HG03108 (cell line): ENCODE data around the gene MYBPC2.
"Not testable (repeated sequence)": the region's sequence is repeated elsewhere in the genome, so short reads cannot be mapped to it uniquely, and the experiment has no call there.

Experiments
- ATAC-seq: cut with Tn5 transposase; IDR thresholded peaks from one replicate; pipeline ENCODE4 v1.9.1; 2021; ENCODE audit warnings: moderate library complexity; ENCODE audit not compliant: unreplicated experiment

The MYBPC2 gene

GRCh38 chr19:50427318-50427925 is 5.3 kb upstream of the MYBPC2 start:
- ATAC-seq = no peak

- no peak for ATAC-seq
Measured at GRCh38 chr19:50427997-50428425, 4.7 kb upstream of the MYBPC2 start.

GRCh38 chr19:50428772-50429463 is 3.8 kb upstream of the MYBPC2 start:
- no peak for ATAC-seq

GRCh38 chr19:50430888-50431342 is 1.8 kb upstream of the MYBPC2 start:
- no peak for ATAC-seq

DNA sequence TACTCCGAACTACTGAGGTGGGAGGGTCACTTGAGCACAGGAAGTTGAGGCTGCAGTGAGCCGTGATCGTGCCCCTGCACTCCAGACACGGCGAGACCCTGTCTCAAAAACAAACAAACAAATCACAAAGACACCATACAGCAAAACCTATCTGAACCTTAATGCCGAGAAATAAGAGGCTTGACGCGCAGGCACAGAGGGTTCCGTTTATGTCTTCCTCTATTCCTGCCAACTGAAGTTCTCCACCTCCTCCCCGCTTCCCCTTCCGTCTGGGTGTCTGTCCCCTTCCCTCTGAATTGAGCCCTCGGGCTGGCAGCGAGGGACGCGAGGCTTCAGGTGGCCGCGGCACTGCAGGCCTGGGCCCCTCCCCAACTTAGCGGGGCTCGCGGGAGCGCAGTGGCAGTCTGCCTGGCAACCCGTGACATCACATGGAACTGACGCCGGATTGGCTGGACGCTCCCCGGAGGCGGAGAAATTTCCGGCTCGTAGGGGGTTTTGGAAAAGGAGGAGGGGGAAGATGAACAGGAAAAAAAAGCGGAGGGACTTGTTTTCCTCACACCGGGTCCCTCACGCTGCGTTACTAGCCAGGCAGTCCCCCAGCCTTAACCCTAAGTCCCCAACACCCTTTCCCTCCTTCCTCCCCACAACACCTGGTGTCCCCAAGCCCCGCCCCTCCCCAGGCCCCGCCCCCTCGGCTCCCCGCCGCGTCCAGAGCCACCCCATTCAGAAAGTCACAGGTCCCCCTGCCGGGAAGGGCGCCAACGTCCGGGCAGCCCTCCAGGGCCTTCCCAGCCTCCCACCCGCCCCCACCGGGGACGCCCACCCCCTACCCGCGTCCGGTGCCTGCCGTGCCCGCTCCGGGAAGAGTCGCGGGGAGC is 1.1 kb upstream of the MYBPC2 start:
- peak; percentile 59 for ATAC-seq

- ATAC-seq = no peak
Measured at GRCh38 chr19:50433201-50434180, 799 bp downstream of the MYBPC2 start.

- ATAC-seq = no peak
Measured at GRCh38 chr19:50434525-50434924, 1.8 kb downstream of the MYBPC2 start.

- no peak for ATAC-seq
Measured at GRCh38 chr19:50435221-50435620, 2.5 kb downstream of the MYBPC2 start.

DNA sequence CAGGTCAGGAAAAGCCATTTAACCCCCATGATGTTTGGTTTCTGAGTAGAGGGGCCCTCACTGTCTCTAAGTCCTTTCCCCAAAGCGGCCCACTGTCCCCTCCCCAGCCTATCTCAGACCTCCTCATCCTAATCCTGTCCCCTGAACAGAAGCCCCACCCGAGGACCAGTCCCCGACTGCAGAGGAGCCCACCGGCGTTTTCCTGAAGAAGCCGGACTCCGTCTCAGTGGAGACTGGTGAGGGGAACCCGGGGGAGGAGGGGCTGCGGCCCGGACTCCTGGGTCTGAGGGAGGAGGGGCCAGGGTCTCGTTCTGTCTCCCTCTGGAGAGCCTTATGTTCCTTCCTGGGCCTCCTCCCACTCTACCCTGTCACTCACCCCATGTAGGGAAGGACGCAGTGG is 2.9 kb downstream of the MYBPC2 start:
- ATAC-seq = no peak

- ATAC-seq = no peak
Measured at GRCh38 chr19:50437862-50438449, 5.3 kb downstream of the MYBPC2 start.

- not testable (repeated sequence) for ATAC-seq
Measured at GRCh38 chr19:50439130-50439529, 6.4 kb downstream of the MYBPC2 start.

GRCh38 chr19:50444059-50444458 is 11.4 kb downstream of the MYBPC2 start:
- ATAC-seq = no peak

GRCh38 chr19:50447053-50447452 is 14.4 kb downstream of the MYBPC2 start:
- no peak for ATAC-seq

DNA sequence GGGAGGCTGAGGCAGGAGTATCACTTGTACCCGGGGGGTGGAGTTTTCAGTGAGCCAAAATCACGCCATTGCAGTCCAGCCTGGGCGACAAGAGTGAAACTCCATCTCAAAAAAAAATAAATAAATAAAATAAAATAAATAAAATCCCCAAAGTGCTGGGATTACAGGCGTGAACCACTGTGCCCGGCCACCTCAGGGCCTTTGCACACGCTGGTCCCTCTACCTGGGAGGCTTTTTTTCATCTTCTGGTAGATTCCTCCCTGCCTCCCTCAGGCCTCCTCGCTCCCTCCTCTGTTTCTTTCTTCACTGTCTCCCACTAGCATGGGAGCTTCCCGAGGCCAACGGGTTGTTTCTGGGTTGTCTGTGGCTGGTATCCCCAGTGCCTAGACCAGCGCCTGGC is 15.1 kb downstream of the MYBPC2 start:
- ATAC-seq = no peak

DNA sequence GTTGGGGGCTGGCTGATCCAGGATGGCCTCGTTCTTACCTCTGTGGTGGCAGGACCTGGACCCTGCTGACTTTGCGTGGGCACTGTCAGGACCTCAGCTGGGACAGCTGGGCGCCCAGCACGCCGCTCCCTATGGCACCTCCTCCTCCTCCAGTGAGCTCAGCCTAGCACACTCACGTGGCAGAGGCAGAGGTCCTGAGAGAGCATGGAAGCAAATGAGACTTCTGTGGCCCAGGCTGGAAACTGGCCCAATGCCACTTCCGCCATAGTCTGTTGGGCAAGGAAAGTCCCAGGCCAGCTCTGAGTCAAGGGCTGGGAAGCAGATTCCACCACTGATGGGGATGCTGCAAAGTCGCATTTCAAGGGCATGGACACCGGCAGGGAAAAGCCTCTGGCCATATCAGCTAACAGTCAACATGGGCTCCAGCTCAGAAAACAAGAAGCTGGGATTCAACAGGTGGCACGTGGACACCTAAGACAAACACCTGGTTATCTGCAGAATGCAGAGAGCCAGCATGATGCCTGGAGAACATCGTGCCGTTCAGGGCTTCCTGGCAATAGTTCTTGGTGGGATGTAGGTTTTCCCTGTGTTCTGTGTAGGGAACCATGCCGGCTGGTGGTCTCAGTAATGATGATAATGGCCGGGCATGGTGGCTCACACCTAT is 16.7 kb downstream of the MYBPC2 start:
- no peak for ATAC-seq

GRCh38 chr19:50450369-50451222 is 17.9 kb downstream of the MYBPC2 start:
- no peak for ATAC-seq

DNA sequence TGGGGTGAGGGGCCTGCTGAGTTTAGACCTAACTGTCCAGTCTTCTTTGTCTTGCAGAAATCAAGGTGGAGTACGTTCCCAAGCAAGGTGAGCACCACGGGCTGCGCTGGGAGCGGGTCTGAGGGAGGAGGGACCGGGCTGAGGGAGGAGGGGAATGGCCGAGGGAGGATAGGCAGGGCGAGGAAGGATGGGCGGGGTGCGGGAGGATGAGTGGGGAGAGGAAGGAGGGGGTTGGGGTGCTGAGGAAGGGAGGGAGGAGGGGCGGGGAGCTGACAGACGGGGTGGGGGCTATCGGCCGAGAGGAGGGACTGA is 18.5 kb downstream of the MYBPC2 start:
- ATAC-seq = no peak

DNA sequence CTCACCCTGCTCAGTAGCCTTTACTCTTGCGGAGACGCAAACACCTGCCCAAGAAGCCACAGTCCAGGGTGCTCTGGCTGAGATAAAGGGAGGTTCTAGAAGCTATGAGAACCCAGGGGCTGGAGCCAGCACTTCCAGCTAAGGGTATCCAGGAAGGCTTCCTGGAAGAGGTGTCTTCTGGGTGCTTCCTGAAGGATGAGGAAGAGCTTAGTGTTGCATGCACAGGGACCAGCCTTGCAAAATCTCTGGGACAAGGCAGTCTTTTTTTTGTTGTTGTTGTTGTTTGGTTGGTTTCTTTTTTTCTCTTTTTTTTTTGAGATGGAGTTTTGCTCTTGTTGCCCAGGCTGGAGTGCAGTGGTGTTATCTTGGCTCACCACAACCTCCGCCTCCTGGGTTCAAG is 20.6 kb downstream of the MYBPC2 start:
- no peak for ATAC-seq

DNA sequence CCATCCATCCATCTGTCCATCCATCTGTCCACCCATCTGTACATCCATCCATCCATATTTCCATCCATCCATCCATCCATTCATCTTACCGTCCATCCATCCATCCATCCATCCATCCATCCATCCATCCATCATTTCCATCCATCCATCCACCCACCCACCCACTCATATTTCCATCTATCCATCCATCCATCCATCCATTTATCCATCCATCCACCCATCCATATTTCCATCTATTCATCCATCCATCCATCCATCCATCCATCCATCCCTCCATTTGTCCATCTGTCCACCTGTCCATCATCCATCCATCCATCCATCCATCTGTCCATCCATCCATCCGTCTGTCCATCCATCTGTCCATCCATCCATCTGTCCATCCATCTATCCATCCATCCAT is 23.3 kb downstream of the MYBPC2 start:
- ATAC-seq = no peak
